Skeletal muscle satellite cell (primary cell): Measurements from ENCODE around the gene FNTB.

Source experiments
- H3K27me3 ChIP-seq: 2 replicates; pipeline ENCODE4 v1.7.0; 2013; ENCODE audit warnings: low read length; ENCODE audit not compliant: control insufficient read depth, insufficient read depth
- H3K36me3 ChIP-seq: 2 replicates; pipeline ENCODE4 v1.7.0; 2013; ENCODE audit warnings: mild to moderate bottlenecking, control low read depth, low read length; ENCODE audit not compliant: insufficient read depth
- H3K4me1 ChIP-seq: 2 replicates; pipeline ENCODE4 v1.7.0; 2013; ENCODE audit warnings: low read length; ENCODE audit not compliant: control insufficient read depth, insufficient read depth
- H3K4me2 ChIP-seq: 2 replicates; pipeline ENCODE4 v1.7.0; 2013; ENCODE audit warnings: mild to moderate bottlenecking, low read length
- H3K4me3 ChIP-seq: 2 replicates; pipeline ENCODE4 v1.7.0; 2013; ENCODE audit warnings: low read length
- H3K9ac ChIP-seq: 2 replicates; pipeline ENCODE4 v1.7.0; 2013; ENCODE audit warnings: mild to moderate bottlenecking, low read depth, low read length, moderate library complexity
- H3K9me3 ChIP-seq: replicated peaks from 2 replicates; pipeline ENCODE4 v1.7.0; 2013; ENCODE audit warnings: mild to moderate bottlenecking, control low read depth, low read length

FNTB gene

GRCh38 chr14:65042731-65043372 lies 56.2 kb downstream of the FNTB start:
- H3K36me3 ChIP-seq: peaks cover 6% of the 10 kb centered on the region
- H3K4me2 ChIP-seq: no peak overlapping the region
- H3K4me3 ChIP-seq: no peak overlapping the region

GRCh38 chr14:65043893-65044595 lies 57.3 kb downstream of the FNTB start:
- H3K9ac ChIP-seq: no peak overlapping the region
- H3K27me3 ChIP-seq: no peaks in the 10 kb centered on the region
- H3K4me2 ChIP-seq: no peak overlapping the region
- H3K36me3 ChIP-seq: peaks cover 6% of the 10 kb centered on the region
- peaks cover 8% of the 10 kb centered on the region for H3K4me1 ChIP-seq
- H3K9me3 ChIP-seq: no peaks in the 10 kb centered on the region
- no peak overlapping the region for H3K4me3 ChIP-seq

More at GRCh38 chr14:65042731-65043372, 56.2 kb downstream of the FNTB start:
- no peaks in the 10 kb centered on the region for H3K9me3 ChIP-seq
- no peaks in the 10 kb centered on the region for H3K27me3 ChIP-seq
- H3K4me1 ChIP-seq: peaks cover 4% of the 10 kb centered on the region
- no peak overlapping the region for H3K9ac ChIP-seq

- peaks cover 6% of the 10 kb centered on the region for H3K36me3 ChIP-seq
- no peak overlapping the region for H3K4me3 ChIP-seq
- H3K27me3 ChIP-seq: no peaks in the 10 kb centered on the region
- no peak overlapping the region for H3K9ac ChIP-seq
- no peak overlapping the region for H3K4me2 ChIP-seq
- no peaks in the 10 kb centered on the region for H3K9me3 ChIP-seq
- peaks cover 8% of the 10 kb centered on the region for H3K4me1 ChIP-seq
Observed at GRCh38 chr14:65044596-65044959, 57.9 kb downstream of the FNTB start.

- Histone ChIP-seq H3K4me1 (peaks cover 8% of the 10 kb centered on the region), H3K9ac (no peak overlapping the region), H3K9me3 (no peaks in the 10 kb centered on the region), H3K27me3 (no peaks in the 10 kb centered on the region), H3K36me3 (peaks cover 7% of the 10 kb centered on the region), H3K4me2 (no peak overlapping the region), H3K4me3 (no peak overlapping the region)
Observed at GRCh38 chr14:65045006-65045405, 58.3 kb downstream of the FNTB start.

GRCh38 chr14:65045709-65046108 lies 59.0 kb downstream of the FNTB start:
- Histone ChIP-seq H3K4me1 (peaks cover 8% of the 10 kb centered on the region), H3K36me3 (peaks cover 9% of the 10 kb centered on the region), H3K27me3 (no peaks in the 10 kb centered on the region), H3K9me3 (no peaks in the 10 kb centered on the region), H3K9ac (no peak overlapping the region), H3K4me2 (no peak overlapping the region), H3K4me3 (no peak overlapping the region)

- Histone ChIP-seq H3K36me3 (peaks cover 17% of the 10 kb centered on the region), H3K4me1 (peaks cover 4% of the 10 kb centered on the region), H3K4me2 (no peak overlapping the region), H3K27me3 (no peaks in the 10 kb centered on the region), H3K4me3 (no peak overlapping the region), H3K9ac (no peak overlapping the region), H3K9me3 (no peaks in the 10 kb centered on the region)
Observed at GRCh38 chr14:65052832-65053231, 66.1 kb downstream of the FNTB start.

- no peaks in the 10 kb centered on the region for H3K27me3 ChIP-seq
- H3K9me3 ChIP-seq: no peaks in the 10 kb centered on the region
- H3K4me3 ChIP-seq: no peak overlapping the region
- H3K9ac ChIP-seq: no peak overlapping the region
- no peaks in the 10 kb centered on the region for H3K4me1 ChIP-seq
- H3K4me2 ChIP-seq: no peak overlapping the region
- peaks cover 17% of the 10 kb centered on the region for H3K36me3 ChIP-seq
Observed at GRCh38 chr14:65053466-65053865, 66.8 kb downstream of the FNTB start.

GRCh38 chr14:65054471-65055085 lies 67.9 kb downstream of the FNTB start:
- Histone ChIP-seq H3K9ac (no peak overlapping the region), H3K4me3 (no peak overlapping the region), H3K9me3 (no peaks in the 10 kb centered on the region)

GRCh38 chr14:65057695-65058094 lies 71.0 kb downstream of the FNTB start:
- Histone ChIP-seq H3K9me3 (no peaks in the 10 kb centered on the region), H3K4me3 (no peak overlapping the region), H3K27me3 (no peaks in the 10 kb centered on the region), H3K4me1 (no peaks in the 10 kb centered on the region), H3K4me2 (no peak overlapping the region), H3K36me3 (peaks cover 31% of the 10 kb centered on the region), H3K9ac (no peak overlapping the region)

More at GRCh38 chr14:65054471-65055085, 67.9 kb downstream of the FNTB start:
- Histone ChIP-seq H3K27me3 (no peaks in the 10 kb centered on the region), H3K4me2 (no peak overlapping the region), H3K4me1 (no peaks in the 10 kb centered on the region), H3K36me3 (peaks cover 17% of the 10 kb centered on the region)

GRCh38 chr14:65062096-65063075 lies 75.7 kb downstream of the FNTB start:
- no peak overlapping the region for H3K4me2 ChIP-seq
- H3K9me3 ChIP-seq: no peaks in the 10 kb centered on the region
- no peaks in the 10 kb centered on the region for H3K27me3 ChIP-seq
- peaks cover 37% of the 10 kb centered on the region for H3K36me3 ChIP-seq
- H3K4me1 ChIP-seq: no peaks in the 10 kb centered on the region
- no peak overlapping the region for H3K4me3 ChIP-seq
- H3K9ac ChIP-seq: no peak overlapping the region

- Histone ChIP-seq H3K4me1 (no peaks in the 10 kb centered on the region), H3K27me3 (no peaks in the 10 kb centered on the region), H3K4me3 (no peak overlapping the region), H3K36me3 (peaks cover 46% of the 10 kb centered on the region), H3K4me2 (no peak overlapping the region), H3K9ac (no peak overlapping the region), H3K9me3 (no peaks in the 10 kb centered on the region)
Observed at GRCh38 chr14:65065719-65066118, 79.0 kb downstream of the FNTB start.
